Stimulated activated CD4-positive, alpha-beta T cell treated with anti-CD3 and anti-CD28 coated beads, Interleukin-15, amount 100 ng/mL, for 48 hours (primary cell): Measurements from ENCODE around the gene BANK1.

Experiments used
- DNase-seq, 2 donors: peaks; one replicate each; pipeline ENCODE4 v3.0.0-alpha.2; 2020; ENCODE audit warnings: low read depth in 2 of 2

BANK1 gene

GRCh38 chr4:102027961-102028360 lies 237.4 kb downstream of the BANK1 start:
- DNase-seq: no peak

GRCh38 chr4:102031406-102031805 lies 240.9 kb downstream of the BANK1 start:
- DNase-seq: no peak

GRCh38 chr4:102036016-102036415 lies 245.5 kb downstream of the BANK1 start:
- no peak for DNase-seq

GRCh38 chr4:102036619-102037376 lies 246.3 kb downstream of the BANK1 start:
- DNase-seq: no peak

GRCh38 chr4:102037566-102037965 lies 247.0 kb downstream of the BANK1 start:
- DNase-seq: no peak

- DNase-seq: no peak
Observed at GRCh38 chr4:102042871-102043802, 252.6 kb downstream of the BANK1 start.

- DNase-seq: no peak
Observed at GRCh38 chr4:102047616-102048015, 257.1 kb downstream of the BANK1 start.

GRCh38 chr4:102055805-102056204 lies 265.3 kb downstream of the BANK1 start:
- DNase-seq: no peak

GRCh38 chr4:102057122-102057521 lies 266.6 kb downstream of the BANK1 start:
- DNase-seq: no peak

- no peak for DNase-seq
Observed at GRCh38 chr4:102061133-102061532, 270.6 kb downstream of the BANK1 start.

- DNase-seq: no peak
Observed at GRCh38 chr4:102064747-102065442, 274.4 kb downstream of the BANK1 start.

GRCh38 chr4:102076622-102077021 lies 286.1 kb downstream of the BANK1 start:
- DNase-seq: no peak

GRCh38 chr4:102080184-102080583 lies 289.7 kb downstream of the BANK1 start:
- DNase-seq: no peak

- no peak for DNase-seq
Observed at GRCh38 chr4:102089850-102090621, 299.5 kb downstream of the BANK1 start.

GRCh38 chr4:102091656-102092055 lies 301.1 kb downstream of the BANK1 start:
- no peak for DNase-seq

GRCh38 chr4:102094481-102094880 lies 304.0 kb downstream of the BANK1 start:
- DNase-seq: no peak

GRCh38 chr4:102103368-102103767 lies 312.8 kb downstream of the BANK1 start:
- no peak for DNase-seq

GRCh38 chr4:102104278-102104677 lies 313.7 kb downstream of the BANK1 start:
- DNase-seq: no peak

- DNase-seq: no peak
Observed at GRCh38 chr4:102105983-102106382, 315.5 kb downstream of the BANK1 start.

- no peak for DNase-seq
Observed at GRCh38 chr4:102114118-102114630, 323.6 kb downstream of the BANK1 start.

GRCh38 chr4:102116121-102116520 lies 325.6 kb downstream of the BANK1 start:
- DNase-seq: no peak
